ENCODE data around the gene SHF.

GRCh38 chr15:45143946-45144345 is 43.8 kb downstream of the SHF start:
- TF ChIP-seq CTCF (IDR thresholded peaks at IDR 0.05; ENCODE audit: low read depth, low read length, poor library complexity, severe bottlenecking) = no peak
- TF ChIP-seq EZH2phosphoT487 (IDR thresholded peaks at IDR 0.05; ENCODE audit: borderline replicate concordance, low read length) = no peak
